ENCODE data around the gene IDH2. TPM values are rescaled to one million over a fixed set of nuclear protein-coding genes. Genes with fewer than 3 reads are reported as not detected.

The IDH2 gene
- total RNA-seq, 2 experiments from 2014 or later, result 148 to 157 TPM

DNA sequence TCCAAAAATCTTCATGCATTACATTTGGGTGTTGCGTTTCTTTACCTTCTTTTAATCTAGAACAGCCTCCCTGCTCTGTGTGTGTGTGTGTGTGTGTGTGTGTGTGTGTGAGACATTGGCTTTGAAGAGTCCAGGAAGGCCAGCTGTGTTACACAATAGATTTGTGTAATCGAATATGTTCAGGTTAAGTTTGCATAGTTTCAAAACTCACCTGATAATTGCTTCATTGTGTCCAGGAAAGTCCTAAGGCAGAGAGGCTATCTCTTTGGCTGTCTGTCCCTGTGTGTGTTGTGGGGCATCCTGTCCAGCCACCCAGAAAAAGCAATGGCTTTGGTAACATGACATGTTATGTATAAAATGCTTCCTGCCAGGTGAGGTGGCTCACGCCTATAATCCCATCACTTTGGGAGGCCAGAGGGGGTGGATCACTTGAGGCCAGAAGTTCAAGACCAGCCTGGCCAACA is 63.6 kb downstream of the IDH2 start:
- no peaks in the 10 kb centered on the region for H3K9me3 Mint-ChIP-seq
- H3K4me3 Mint-ChIP-seq, result peak overlapping the region; percentile 38
- DNase-seq, result no peak
- H3K36me3 Mint-ChIP-seq, result peaks cover 16% of the 10 kb centered on the region
- peaks cover 54% of the 10 kb centered on the region for H3K4me1 Mint-ChIP-seq
- H3K27ac Mint-ChIP-seq, result peak overlapping the region; percentile 86
- no peaks in the 10 kb centered on the region for H3K27me3 Mint-ChIP-seq

DNA sequence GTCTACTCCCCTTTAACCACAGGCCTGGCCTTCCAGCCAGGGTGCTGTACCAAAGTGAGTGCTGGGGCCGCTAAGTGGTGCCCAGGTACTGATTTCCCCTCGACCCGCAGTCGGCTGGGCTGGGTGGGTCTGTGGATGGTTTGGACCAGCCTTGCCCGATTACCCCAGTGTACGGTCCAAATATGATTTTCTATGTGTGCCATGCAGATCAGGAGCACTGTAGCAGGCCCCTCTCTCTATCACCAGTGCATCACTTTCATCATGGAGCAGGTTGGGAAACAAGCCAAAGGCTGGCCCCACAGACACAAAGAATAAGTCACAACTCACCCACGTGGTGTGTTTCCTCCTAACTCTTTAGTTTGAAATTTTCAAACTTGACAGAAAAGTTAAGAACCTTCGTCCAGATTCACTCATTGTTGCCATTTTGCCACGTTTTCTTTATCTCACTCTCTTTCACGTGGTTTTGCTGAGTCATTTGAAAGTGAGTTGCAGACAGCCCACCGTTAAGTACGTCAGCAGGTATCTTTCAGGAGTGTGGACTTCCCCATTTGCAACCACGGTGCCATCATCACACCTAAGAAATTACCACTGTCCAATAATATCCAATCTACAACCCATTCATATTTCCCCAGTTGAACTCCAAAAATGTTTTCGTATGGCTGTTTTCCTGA is 64.2 kb downstream of the IDH2 start:
- Mint-ChIP-seq H3K27ac (peak overlapping the region; percentile 86), H3K36me3 (peaks cover 15% of the 10 kb centered on the region), H3K27me3 (no peaks in the 10 kb centered on the region), H3K9me3 (no peaks in the 10 kb centered on the region), H3K4me3 (peak overlapping the region; percentile 38), H3K4me1 (peaks cover 59% of the 10 kb centered on the region)
- peak; percentile 66 for DNase-seq

DNA sequence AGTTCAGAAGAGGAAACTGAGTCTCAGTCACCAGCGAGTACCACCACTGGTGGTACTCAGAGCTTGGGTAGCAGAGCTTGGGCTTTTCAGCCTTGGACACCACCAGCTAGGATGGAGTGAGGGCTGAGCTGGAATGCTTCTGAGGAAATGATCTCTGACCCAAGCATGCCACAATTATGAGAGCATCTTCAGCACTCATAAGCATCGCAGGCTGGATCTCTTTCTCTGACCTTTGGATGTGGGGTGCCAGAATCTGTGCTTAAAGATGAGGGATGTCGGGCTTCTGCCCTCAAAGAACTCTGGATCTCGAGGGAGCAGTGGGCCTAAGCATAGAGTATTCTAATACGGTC is 64.8 kb downstream of the IDH2 start:
- no peak for DNase-seq
- Mint-ChIP-seq H3K4me3 (no peak overlapping the region), H3K36me3 (peaks cover 15% of the 10 kb centered on the region), H3K4me1 (peaks cover 61% of the 10 kb centered on the region), H3K9me3 (no peaks in the 10 kb centered on the region), H3K27me3 (no peaks in the 10 kb centered on the region), H3K27ac (peak overlapping the region; percentile 86)

DNA sequence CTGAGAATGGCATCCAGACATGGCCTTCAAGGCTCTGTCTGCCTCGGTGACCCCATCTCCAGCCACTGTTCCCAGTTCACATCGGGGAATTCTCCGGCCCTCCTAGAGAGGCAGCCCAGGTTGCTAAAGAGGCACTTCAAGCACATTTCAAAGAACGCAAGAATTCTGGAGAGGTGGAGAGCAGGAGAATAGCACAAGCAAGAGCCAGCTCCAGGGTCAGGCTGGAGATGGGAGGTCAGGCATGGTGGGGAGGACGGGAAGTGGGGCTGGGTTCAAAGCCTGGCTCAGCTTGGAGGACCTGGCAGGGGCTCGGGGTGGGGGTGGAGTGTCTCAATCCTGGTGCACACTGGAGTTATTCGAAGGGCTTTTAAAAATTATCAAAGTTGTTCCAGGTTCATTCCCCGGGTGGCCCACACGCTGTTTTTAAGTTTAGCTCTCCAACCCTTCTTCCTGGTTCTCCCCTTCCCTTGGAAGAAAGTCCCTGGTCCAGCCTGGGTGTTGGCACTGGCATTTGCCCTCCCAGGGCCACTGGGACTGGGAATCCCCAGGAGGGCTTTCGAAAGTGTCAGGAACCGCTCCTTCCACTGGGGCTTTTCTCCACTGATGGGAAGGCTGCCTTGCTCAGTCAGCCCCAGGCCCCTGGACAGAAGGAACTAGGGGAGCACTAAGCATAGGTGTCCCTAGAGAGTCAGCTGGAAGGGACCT is 65.3 kb downstream of the IDH2 start:
- no peaks in the 10 kb centered on the region for H3K9me3 Mint-ChIP-seq
- H3K4me3 Mint-ChIP-seq, result no peak overlapping the region
- no peaks in the 10 kb centered on the region for H3K27me3 Mint-ChIP-seq
- H3K36me3 Mint-ChIP-seq, result peaks cover 15% of the 10 kb centered on the region
- H3K27ac Mint-ChIP-seq, result peak overlapping the region; percentile 86
- no peak for DNase-seq
- peaks cover 61% of the 10 kb centered on the region for H3K4me1 Mint-ChIP-seq

DNA sequence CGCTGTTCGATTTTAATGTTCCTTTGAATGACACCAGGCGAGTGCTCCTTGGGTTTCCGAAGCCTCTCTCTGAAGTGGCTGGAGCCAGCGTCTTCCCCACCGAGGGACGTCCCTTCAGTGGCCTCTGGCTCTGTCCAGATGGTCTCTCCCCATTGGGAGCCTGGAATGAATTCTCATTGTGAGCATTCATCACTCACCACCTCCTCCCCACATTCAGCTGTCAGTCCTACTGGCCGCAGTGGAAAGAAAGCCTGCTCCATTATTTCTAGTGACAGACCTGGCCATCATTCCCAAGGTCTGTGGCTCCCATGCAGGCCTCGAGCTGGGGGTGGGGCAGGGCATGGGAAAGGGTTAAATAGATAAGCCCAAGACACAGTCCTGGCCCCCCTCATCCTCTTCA is 65.9 kb downstream of the IDH2 start:
- Mint-ChIP-seq H3K27me3 (no peaks in the 10 kb centered on the region), H3K9me3 (no peaks in the 10 kb centered on the region), H3K27ac (no peak overlapping the region), H3K4me3 (no peak overlapping the region), H3K4me1 (peaks cover 65% of the 10 kb centered on the region), H3K36me3 (peaks cover 15% of the 10 kb centered on the region)
- no peak for DNase-seq

DNA sequence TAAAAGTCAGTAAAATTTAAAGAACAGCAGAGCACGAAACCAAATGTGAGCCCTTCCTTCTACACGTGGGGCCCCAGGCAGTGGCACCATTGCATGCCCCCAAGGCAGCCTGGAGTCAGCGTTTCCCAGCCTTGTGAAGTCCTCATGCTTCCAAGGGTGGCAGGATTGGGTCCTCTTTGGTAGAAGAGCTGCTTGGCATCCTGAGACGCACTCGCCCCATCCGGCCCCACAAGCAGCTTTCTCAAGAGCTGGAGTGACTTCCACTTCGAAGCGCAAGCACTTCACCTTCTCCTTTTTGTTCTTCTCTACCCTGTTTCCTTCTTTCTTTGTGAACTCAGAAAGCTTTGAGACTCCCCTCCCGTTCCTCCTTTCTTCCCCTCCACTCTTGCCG is 66.4 kb downstream of the IDH2 start:
- H3K27me3 Mint-ChIP-seq, result no peaks in the 10 kb centered on the region
- H3K4me1 Mint-ChIP-seq, result peaks cover 70% of the 10 kb centered on the region
- no peak overlapping the region for H3K27ac Mint-ChIP-seq
- DNase-seq, result no peak
- no peak overlapping the region for H3K4me3 Mint-ChIP-seq
- H3K36me3 Mint-ChIP-seq, result peaks cover 15% of the 10 kb centered on the region
- no peaks in the 10 kb centered on the region for H3K9me3 Mint-ChIP-seq

DNA sequence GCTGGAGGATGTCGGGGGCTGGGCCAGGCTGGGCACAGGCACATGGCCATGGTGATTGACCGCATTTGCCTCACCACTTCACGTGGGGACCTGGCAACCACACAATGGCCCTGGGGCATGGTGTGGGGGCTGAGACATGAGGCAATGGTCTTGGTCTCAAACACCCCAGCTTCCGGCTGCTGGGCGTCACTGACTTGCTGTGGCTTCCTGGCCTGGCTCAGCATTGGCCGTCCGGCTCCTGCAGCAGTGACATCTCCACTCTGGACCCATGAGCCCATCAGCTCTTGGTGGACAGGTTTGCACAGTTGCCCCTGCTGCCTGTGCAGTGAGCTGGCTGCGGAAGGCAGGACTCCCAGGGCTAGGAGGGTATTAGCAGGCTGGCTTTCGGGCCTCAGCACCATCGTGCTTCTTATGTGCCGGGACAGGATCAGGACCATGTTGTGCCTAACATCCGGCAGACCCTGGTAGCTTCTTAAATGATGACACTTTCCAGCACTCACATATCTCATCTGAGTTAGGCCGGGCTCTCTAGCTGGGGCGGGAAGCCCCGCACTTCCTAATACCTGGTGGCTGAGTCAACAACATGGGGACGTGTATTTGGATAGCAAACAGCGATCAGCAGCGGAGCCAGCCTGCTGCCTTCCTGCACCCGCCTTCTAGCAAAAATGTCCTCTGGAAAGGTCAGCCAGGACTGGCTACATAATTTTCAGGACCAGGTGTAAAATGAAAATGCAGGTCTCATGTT is 67.0 kb downstream of the IDH2 start:
- Mint-ChIP-seq H3K36me3 (peaks cover 17% of the 10 kb centered on the region), H3K27ac (no peak overlapping the region), H3K27me3 (no peaks in the 10 kb centered on the region), H3K4me1 (peaks cover 72% of the 10 kb centered on the region), H3K9me3 (no peaks in the 10 kb centered on the region), H3K4me3 (peak overlapping the region; percentile 10)
- DNase-seq, result no peak

DNA sequence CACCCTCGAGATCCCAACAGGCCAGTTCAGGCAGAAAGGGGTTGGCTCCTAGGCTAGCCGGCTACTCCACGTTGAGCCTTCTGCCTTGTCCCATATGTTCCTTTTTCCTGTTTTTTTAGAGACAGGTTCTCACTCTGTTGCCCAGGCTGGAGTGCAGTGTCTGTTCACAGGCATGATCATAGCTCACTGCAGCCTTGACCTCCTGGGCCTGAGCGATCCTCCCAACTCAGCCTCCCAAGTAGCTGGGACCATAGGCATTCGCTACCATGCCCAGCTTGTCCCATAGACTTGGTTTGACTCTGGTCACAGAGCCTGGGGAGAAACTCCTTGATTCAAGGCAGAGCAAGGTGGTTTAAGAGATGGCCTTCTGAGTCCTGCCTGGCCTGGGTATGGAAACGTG is 68.8 kb downstream of the IDH2 start:
- Mint-ChIP-seq H3K27ac (peak overlapping the region; percentile 77), H3K4me3 (no peak overlapping the region), H3K36me3 (peaks cover 21% of the 10 kb centered on the region), H3K9me3 (peaks cover 3% of the 10 kb centered on the region), H3K27me3 (no peaks in the 10 kb centered on the region), H3K4me1 (peaks cover 60% of the 10 kb centered on the region)
- no peak for DNase-seq

Other genes with a start within 250 kb of the IDH2 start
- 10 to 100 TPM; 16.2 to 20.8 TPM for gene AP3S2, start 208.5 kb downstream of the IDH2 start, total RNA-seq
- gene ARPIN, start 189.5 kb downstream of the IDH2 start, total RNA-seq, result not detected
- 10 to 100 TPM; 17.8 to 17.9 TPM for gene ZNF710, start 101.1 kb downstream of the IDH2 start, total RNA-seq
- 1 to 10 TPM; 3.0 to 4.1 TPM for gene SEMA4B, start 98.9 kb upstream of the IDH2 start, total RNA-seq
- gene CIB1, start 131.5 kb upstream of the IDH2 start, total RNA-seq, result 100 to 1,000 TPM; 181 to 190 TPM
- gene GDPGP1, start 131.7 kb upstream of the IDH2 start, total RNA-seq, result 10 to 100 TPM in 1 of 2 experiments, 1 to 10 TPM in 1; 8.3 to 11.8 TPM
- under 1 TPM; 0.41 to 0.54 TPM for gene TTLL13, start 147.1 kb upstream of the IDH2 start, total RNA-seq
- 10 to 100 TPM; 24.3 TPM for gene NGRN, start 163.2 kb upstream of the IDH2 start, total RNA-seq
- gene ZNF774, start 249.8 kb upstream of the IDH2 start, total RNA-seq, result 1 to 10 TPM in 1 of 2 experiments, under 1 TPM in 1; 0.82 to 1.9 TPM

All from activated naive CD8-positive, alpha-beta T cell treated with anti-CD3 and anti-CD28 coated beads for 36 hours (primary cell).